ENCODE measurements around the gene ZRANB3.
"Not testable (repeated sequence)": the region's sequence is repeated elsewhere in the genome, so short reads cannot be mapped to it uniquely, and the experiment has no call there.

ZRANB3 gene

DNA sequence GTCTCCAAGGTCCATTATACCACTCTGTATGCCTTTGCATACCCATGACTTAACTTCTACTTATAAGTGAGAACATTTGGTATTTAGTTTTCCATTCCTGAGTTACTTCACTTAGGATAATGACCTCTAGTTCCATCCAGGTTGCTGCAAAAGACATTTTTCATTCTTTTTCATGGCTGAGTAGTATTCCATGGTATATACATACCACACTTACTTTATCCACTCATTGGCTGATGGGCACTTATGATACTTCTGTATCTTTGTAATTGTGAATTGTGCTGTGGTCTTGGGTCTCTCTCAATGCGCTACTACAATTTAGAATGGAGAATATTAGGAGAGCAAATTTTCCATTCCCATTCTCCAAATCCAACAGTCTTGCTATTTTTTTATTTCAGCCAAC, 76.4 kb downstream of the ZRANB3 start:
- POLR2A ChIA-PET = no interaction called here
- no peaks in the 10 kb centered on the region for H3K9me3 ChIP-seq (ENCODE audit: control insufficient read depth, insufficient read depth, low read depth, low read length)

DNA sequence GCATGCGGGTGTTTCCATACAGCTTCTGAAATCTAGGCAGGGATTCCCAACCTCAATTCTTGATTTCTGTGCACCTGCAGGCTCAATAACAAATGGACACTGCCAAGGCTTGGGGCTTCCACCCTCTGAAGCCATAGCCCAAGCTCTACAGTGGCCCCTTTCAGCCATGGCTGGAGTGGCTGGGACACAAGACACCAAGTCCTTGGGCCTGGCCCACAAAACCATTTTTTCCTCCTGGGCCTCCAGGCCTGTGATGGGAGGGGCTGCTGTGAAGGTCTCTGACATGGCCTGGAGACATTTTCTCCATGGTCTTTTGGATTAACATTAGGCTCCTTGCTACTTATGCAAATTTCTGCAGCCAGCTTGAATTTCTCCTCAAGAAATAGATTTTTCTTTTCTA, 78.0 kb downstream of the ZRANB3 start:
- CTCF ChIA-PET; H3K9me3 ChIP-seq (ENCODE audit: control insufficient read depth, insufficient read depth, low read depth, low read length); H3K4me1 ChIP-seq (ENCODE audit: control insufficient read depth, insufficient read depth, low read length); H3K27ac ChIP-seq (ENCODE audit: extremely low read depth, low read depth, low read length); H3K36me3 ChIP-seq (ENCODE audit: control insufficient read depth in 2 of 2, insufficient read depth in 1 of 2, low read length in 2 of 2); H3K4me3 ChIP-seq (ENCODE audit: low read depth, low read length); POLR2A ChIA-PET: not testable (repeated sequence)
- 0 out of 2 replicates have a peak, but pooled peaks have one; percentile 46 for TF ChIP-seq ZNF626 (tag by site-specific recombination; IDR thresholded peaks at IDR 0.05)
- peak; percentile 89 for TF ChIP-seq SETDB1 (IDR thresholded peaks at IDR 0.05; ENCODE audit: insufficient read length, low read length)
- TF ChIP-seq TRIM28 (IDR thresholded peaks at IDR 0.05; ENCODE audit: borderline replicate concordance, low read length) = peak; percentile 45; the same call in 1 of the 2 replicates
- peak; percentile 95 for TF ChIP-seq ZNF585B (tag by site-specific recombination; IDR thresholded peaks at IDR 0.05)

More for the DNA sequence above, 76.4 kb downstream of the ZRANB3 start:
- CTCF ChIA-PET = no interaction called here
- Histone ChIP-seq H3K27ac (ENCODE audit: extremely low read depth, low read depth, low read length) (no peak overlapping the region), H3K4me1 (ENCODE audit: control insufficient read depth, insufficient read depth, low read length) (no peaks in the 10 kb centered on the region), H3K4me3 (ENCODE audit: low read depth, low read length) (no peak overlapping the region), H3K36me3 (ENCODE audit: control insufficient read depth in 2 of 2, insufficient read depth in 1 of 2, low read length in 2 of 2) (no peaks in the 10 kb centered on the region; a peak in 1 of 3 replicates)
- TF ChIP-seq OSR2 (tag by site-specific recombination; IDR thresholded peaks at IDR 0.05) (no peak), KLF9 (tag by site-specific recombination; IDR thresholded peaks at IDR 0.05; ENCODE audit: low read depth) (no peak), ZFP3 (tag by site-specific recombination; IDR thresholded peaks at IDR 0.05; ENCODE audit: low read depth) (no peak), BCL11A (tag by site-specific recombination; IDR thresholded peaks at IDR 0.05; ENCODE audit: low read depth) (no peak), ZNF837 (tag by site-specific recombination; IDR thresholded peaks at IDR 0.05) (no peak), ZNF664 (tag by site-specific recombination; IDR thresholded peaks at IDR 0.05) (no peak), YY1 (tag by site-specific recombination; IDR thresholded peaks at IDR 0.05) (no peak), ZNF670 (tag by site-specific recombination; IDR thresholded peaks at IDR 0.05; ENCODE audit: low read depth) (no peak), TRIM28 (IDR thresholded peaks at IDR 0.05; ENCODE audit: borderline replicate concordance, low read length) (no peak), REPIN1 (tag by site-specific recombination; IDR thresholded peaks at IDR 0.05; ENCODE audit: low read depth) (no peak), ZNF521 (tag by site-specific recombination; IDR thresholded peaks at IDR 0.05) (no peak), ZXDB (tag by site-specific recombination; IDR thresholded peaks at IDR 0.05) (no peak), ZNF23 (tag by site-specific recombination; IDR thresholded peaks at IDR 0.05; ENCODE audit: borderline replicate concordance) (no peak), IKZF3 (tag by site-specific recombination; IDR thresholded peaks at IDR 0.05) (no peak), ZNF654 (tag by site-specific recombination; IDR thresholded peaks at IDR 0.05; ENCODE audit: low read depth) (no peak), ZNF169 (tag by site-specific recombination; IDR thresholded peaks at IDR 0.05) (no peak), ZNF19 (tag by site-specific recombination; IDR thresholded peaks at IDR 0.05; ENCODE audit: low read depth) (no peak)
- TF ChIP-seq, protein P1, sequence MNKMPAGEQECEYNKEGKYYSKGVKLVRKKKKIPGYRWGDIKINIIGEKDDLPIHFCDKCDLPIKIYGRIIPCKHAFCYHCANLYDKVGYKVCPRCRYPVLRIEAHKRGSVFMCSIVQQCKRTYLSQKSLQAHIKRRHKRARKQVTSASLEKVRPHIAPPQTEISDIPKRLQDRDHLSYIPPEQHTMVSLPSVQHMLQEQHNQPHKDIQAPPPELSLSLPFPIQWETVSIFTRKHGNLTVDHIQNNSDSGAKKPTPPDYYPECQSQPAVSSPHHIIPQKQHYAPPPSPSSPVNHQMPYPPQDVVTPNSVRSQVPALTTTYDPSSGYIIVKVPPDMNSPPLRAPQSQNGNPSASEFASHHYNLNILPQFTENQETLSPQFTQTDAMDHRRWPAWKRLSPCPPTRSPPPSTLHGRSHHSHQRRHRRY (tag by site-specific recombination; IDR thresholded peaks at IDR 0.05) = no peak
- TF ChIP-seq, protein P2, sequence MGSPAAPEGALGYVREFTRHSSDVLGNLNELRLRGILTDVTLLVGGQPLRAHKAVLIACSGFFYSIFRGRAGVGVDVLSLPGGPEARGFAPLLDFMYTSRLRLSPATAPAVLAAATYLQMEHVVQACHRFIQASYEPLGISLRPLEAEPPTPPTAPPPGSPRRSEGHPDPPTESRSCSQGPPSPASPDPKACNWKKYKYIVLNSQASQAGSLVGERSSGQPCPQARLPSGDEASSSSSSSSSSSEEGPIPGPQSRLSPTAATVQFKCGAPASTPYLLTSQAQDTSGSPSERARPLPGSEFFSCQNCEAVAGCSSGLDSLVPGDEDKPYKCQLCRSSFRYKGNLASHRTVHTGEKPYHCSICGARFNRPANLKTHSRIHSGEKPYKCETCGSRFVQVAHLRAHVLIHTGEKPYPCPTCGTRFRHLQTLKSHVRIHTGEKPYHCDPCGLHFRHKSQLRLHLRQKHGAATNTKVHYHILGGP (tag by site-specific recombination; IDR thresholded peaks at IDR 0.05) = no peak
- TF ChIP-seq, protein P3, sequence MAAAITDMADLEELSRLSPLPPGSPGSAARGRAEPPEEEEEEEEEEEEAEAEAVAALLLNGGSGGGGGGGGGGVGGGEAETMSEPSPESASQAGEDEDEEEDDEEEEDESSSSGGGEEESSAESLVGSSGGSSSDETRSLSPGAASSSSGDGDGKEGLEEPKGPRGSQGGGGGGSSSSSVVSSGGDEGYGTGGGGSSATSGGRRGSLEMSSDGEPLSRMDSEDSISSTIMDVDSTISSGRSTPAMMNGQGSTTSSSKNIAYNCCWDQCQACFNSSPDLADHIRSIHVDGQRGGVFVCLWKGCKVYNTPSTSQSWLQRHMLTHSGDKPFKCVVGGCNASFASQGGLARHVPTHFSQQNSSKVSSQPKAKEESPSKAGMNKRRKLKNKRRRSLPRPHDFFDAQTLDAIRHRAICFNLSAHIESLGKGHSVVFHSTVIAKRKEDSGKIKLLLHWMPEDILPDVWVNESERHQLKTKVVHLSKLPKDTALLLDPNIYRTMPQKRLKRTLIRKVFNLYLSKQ (tag by site-specific recombination; IDR thresholded peaks at IDR 0.05; ENCODE audit: borderline replicate concordance) = no peak
